ENCODE results near the gene MARCO.

Gene MARCO

GRCh38 chr2:118968961-118969733, 27.2 kb downstream of the MARCO start:
- no peak for TF ChIP-seq CTCF (IDR thresholded peaks at IDR 0.05; ENCODE audit: insufficient read depth, low read length, missing control alignments)
- ChIA-PET POLR2A (no interaction called here), CTCF (no interaction called here)
- no peak overlapping the region for H3K4me3 ChIP-seq (ENCODE audit: low read depth, low read length)
- no peak for DNase-seq (ENCODE audit: low read depth, low spot score)

GRCh38 chr2:118969734-118970395, 27.9 kb downstream of the MARCO start:
- ChIA-PET POLR2A (no interaction called here), CTCF (no interaction called here)
- H3K4me3 ChIP-seq (ENCODE audit: low read depth, low read length): no peak overlapping the region
- no peak for DNase-seq (ENCODE audit: low read depth, low spot score)
- TF ChIP-seq CTCF (IDR thresholded peaks at IDR 0.05; ENCODE audit: insufficient read depth, low read length, missing control alignments): no peak

GRCh38 chr2:118970396-118971135, 28.6 kb downstream of the MARCO start:
- no peak overlapping the region for H3K4me3 ChIP-seq (ENCODE audit: low read depth, low read length)
- CTCF ChIA-PET: no interaction called here
- DNase-seq (ENCODE audit: low read depth, low spot score): no peak
- no peak for TF ChIP-seq CTCF (IDR thresholded peaks at IDR 0.05; ENCODE audit: insufficient read depth, low read length, missing control alignments)
- POLR2A ChIA-PET: no interaction called here

- TF ChIP-seq CTCF (IDR thresholded peaks at IDR 0.05; ENCODE audit: insufficient read depth, low read length, missing control alignments): no peak
- no peak for DNase-seq (ENCODE audit: low read depth, low spot score)
- CTCF ChIA-PET: no interaction called here
- POLR2A ChIA-PET: no interaction called here
- H3K4me3 ChIP-seq (ENCODE audit: low read depth, low read length): no peak overlapping the region
Measured at GRCh38 chr2:118971245-118972122, 29.5 kb downstream of the MARCO start.

- TF ChIP-seq CTCF (IDR thresholded peaks at IDR 0.05; ENCODE audit: insufficient read depth, low read length, missing control alignments): no peak
- no peak for DNase-seq (ENCODE audit: low read depth, low spot score)
- ChIA-PET POLR2A (no interaction called here), CTCF (no interaction called here)
- H3K4me3 ChIP-seq (ENCODE audit: low read depth, low read length): no peak overlapping the region
Measured at GRCh38 chr2:118973542-118973951, 31.6 kb downstream of the MARCO start.

All from AG04449 (cell line).